CD4-positive, alpha-beta T cell treated with Interferon gamma for 1 hour (primary cell): ENCODE data around the gene ACOT13.
A peak's percentile ranks its signal among the peaks of the same experiment; 100 is the strongest.
"Not testable (repeated sequence)": the region's sequence is repeated elsewhere in the genome, so short reads cannot be mapped to it uniquely, and the experiment has no call there.

ENCODE experiments used
- DNase-seq: peaks from one replicate; pipeline ENCODE4 v3.0.0-alpha.2; 2020

Gene ACOT13

GRCh38 chr6:24663189-24663588 is 3.7 kb upstream of the ACOT13 start:
- DNase-seq: no peak

- DNase-seq: no peak
These were observed 2.6 kb upstream of the ACOT13 start for GRCh38 chr6:24664046-24664987.

- peak; percentile 25 for DNase-seq
These were observed 708 bp upstream of the ACOT13 start for GRCh38 chr6:24666097-24666640.

- DNase-seq: no peak
These were observed 514 bp downstream of the ACOT13 start for GRCh38 chr6:24667378-24667803.

DNA sequence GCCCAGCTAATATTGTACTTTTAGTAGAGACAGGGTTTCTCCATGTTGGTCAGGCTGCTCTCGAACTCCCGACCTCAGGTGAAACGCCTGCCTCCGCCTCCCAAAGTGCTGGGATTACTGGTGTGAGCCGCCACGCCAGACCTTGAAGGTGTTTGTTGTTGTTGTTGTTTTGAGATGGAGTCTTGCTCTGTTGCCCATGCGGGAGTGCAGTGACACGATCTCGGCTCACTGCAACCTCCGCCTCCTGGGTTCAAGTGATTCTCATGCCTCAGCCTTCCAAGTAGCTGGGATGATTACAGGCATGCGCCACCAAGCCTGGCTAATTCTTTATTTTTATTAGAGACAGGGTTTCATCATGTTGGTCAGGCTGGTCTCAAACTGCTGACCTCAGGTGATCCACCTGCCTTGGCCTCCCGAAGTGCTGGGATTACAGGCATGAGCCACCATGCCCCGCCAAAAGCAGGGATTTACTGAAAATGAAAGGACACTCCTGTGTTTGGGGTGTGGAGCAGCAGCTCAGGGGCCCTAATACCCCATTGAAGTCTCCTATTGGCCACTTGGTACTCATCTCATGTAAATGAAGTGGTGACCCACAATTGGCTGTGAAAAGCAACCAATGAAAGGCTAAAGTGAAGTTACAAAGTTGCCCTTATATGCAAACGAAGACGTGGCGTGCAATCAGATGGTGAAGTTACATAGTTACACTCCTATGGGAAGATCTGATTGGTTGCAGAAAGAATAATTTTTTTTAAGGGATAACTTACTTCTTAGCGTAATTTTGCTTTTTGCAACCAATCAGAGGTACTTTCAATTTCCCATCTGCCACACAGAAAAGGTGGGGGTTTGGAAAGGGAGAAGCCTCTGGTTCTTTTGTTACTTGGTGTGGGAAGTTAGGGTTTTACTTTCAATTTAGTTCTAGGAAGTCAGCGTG is 1.5 kb downstream of the ACOT13 start:
- not testable (repeated sequence) for DNase-seq

DNA sequence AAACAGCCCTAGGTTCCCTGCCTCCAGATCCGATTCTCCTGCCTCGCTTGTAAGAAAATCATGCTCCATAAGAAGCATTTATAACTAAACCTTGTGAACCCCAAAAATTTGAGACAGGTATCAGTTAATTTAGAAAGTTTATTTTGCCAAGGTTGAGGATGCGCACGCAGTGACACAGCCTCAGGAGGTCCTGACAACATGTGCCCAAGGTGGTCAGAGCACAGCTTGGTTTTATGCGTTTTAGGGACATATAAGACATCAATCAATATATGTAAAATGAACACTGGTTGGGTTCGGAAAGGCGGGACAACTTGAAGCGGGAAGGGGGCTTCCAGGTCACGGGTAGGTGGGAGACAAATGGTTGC is 2.1 kb downstream of the ACOT13 start:
- DNase-seq: no peak

- not testable (repeated sequence) for DNase-seq
These were observed 3.6 kb downstream of the ACOT13 start for GRCh38 chr6:24670492-24670891.

GRCh38 chr6:24671077-24671476 is 4.2 kb downstream of the ACOT13 start:
- DNase-seq: not testable (repeated sequence)

DNA sequence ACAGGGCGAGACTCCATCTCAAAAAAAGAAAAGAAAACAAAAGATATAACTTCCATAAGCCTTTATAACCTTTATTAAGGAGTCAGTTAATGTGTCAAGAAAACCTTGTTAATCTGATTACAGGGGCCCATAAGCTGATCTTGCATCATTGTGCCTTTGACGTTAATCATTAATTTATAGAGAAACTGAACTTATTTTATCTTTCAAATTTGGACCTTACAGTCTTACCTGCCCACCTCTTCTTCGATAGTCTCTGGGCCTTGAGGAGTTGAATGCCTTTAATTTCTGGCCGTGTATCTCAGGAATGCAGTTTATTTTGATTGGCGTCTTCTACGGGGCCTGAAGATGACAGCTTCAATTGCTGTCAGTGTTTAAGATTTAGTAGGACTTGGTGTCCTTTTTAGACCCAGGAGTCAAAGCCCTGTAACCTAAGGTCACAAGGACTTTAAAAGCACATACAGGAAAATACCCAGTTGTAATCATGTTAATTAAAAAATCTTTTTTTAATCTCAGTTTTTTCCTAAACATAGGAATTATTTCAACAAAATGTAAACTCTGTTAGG is 5.8 kb downstream of the ACOT13 start:
- DNase-seq: no peak

GRCh38 chr6:24673625-24674024 is 6.7 kb downstream of the ACOT13 start:
- no peak for DNase-seq

DNA sequence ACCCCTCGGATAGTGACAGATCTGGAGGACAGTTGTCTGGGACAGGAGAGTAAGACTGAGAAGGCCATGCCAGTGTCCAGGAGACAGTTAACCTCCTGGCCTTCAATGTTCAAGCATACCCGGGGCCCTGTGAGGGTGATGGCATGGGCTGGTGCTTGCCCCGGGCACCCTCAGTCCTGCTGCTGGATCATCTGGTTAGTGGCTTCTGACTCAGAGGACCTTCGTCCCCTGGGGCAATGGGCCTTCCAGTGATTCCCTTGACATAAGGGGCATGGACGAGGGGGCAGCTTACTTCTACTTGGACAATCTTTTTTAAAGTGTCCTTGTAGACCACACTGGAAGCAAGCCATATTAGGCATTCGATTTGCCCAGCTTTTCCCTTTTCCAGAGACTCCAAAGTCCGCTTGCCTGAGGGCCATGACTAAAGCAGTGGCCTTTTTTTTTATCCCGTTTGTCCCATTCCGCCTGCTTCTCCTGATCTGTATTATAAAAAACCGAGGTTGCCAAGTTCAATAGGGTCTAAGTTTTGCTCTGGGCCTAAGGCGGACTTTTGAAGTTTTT is 12.0 kb downstream of the ACOT13 start:
- DNase-seq: not testable (repeated sequence)

GRCh38 chr6:24680582-24680981 is 13.7 kb downstream of the ACOT13 start:
- no peak for DNase-seq

GRCh38 chr6:24683297-24684296 is 16.7 kb downstream of the ACOT13 start:
- no peak for DNase-seq

DNA sequence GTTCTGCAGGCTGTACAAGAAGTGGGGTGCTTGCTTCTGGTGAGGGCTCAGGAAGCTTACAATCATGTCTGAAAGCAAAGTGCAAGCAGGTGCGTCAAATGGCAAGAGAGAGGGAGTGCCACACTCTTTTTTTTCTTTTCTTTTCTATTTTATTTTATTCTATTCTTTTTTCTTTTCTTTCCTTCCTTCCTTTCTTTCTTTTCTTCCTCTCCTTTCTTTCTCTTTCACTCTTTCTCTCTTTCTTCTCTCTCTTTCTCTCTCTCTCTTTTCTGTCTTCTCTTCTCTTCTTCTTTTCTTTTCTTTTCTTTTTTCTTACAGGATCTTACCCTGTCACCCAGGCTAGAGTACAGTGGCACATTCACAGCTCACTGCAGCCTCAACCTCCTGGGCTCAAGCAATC is 19.5 kb downstream of the ACOT13 start:
- DNase-seq: no peak

DNA sequence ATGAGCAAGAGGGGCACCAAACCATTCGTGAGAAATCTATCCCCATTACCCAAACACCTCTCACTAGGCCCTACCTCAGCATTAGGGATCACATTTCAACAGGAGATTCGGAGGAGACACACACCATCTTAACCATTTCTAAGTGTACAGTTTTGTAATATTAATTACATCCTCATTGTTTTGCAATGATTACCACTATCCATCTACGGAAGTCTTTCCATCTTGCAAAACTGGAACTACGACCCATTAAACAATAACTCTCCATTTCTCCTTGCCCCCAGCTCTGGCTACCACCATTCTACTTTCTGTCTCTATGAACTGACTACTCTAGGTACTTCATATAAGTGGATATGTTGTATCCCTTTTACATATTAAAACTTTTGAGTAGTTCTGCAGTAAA is 20.1 kb downstream of the ACOT13 start:
- DNase-seq: no peak

GRCh38 chr6:24689964-24690363 is 23.1 kb downstream of the ACOT13 start:
- DNase-seq: no peak

GRCh38 chr6:24690593-24690992 is 23.7 kb downstream of the ACOT13 start:
- DNase-seq: no peak

- DNase-seq: no peak
These were observed 24.7 kb downstream of the ACOT13 start for GRCh38 chr6:24691550-24691949.

- DNase-seq: no peak
These were observed 25.1 kb downstream of the ACOT13 start for GRCh38 chr6:24692003-24692402.

- DNase-seq: no peak
These were observed 25.5 kb downstream of the ACOT13 start for GRCh38 chr6:24692415-24692814.

DNA sequence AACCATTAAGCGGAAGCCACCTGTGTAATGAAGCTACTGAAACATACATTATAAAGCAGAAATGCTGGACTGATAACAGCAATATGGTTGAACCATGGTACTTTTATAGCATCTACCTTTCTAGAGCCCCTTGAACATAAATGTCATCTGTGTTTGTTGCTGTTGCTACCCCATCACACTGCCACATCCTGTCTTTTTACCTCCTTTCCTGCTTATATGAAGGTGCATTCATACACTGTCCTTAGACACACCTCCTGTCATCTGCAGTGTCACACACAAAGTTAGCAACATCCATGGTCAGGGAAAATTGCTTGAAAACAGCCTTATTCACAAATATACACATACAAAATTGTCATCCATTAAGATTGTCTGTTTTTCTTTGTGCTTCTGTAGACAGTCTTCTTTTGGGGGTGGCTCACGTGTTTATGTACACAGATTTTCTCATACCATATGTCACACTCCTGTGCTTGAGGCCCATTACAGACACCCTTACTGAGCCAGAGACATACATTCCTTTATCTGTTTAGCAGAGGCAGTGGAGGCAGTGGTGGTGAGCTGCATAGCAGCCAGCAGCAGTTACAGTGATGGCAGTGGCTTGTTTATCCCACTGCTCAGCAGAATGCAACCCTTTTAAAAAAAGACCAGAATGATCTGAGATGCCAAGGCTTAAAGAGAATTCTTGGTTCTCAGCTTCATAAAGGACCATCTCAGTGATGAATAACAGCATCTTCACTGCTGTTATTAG is 26.1 kb downstream of the ACOT13 start:
- DNase-seq: no peak
